ENCODE results near the gene ZEB1. TPM values are rescaled to one million over a fixed set of nuclear protein-coding genes. Genes with fewer than 3 reads are reported as not detected.
"Not testable (repeated sequence)": the region's sequence is repeated elsewhere in the genome, so short reads cannot be mapped to it uniquely, and the experiment has no call there.

Gene ZEB1
- total RNA-seq, 3 donors from 2014 or later, result 8.8 to 200 (median 28.1) TPM

DNA sequence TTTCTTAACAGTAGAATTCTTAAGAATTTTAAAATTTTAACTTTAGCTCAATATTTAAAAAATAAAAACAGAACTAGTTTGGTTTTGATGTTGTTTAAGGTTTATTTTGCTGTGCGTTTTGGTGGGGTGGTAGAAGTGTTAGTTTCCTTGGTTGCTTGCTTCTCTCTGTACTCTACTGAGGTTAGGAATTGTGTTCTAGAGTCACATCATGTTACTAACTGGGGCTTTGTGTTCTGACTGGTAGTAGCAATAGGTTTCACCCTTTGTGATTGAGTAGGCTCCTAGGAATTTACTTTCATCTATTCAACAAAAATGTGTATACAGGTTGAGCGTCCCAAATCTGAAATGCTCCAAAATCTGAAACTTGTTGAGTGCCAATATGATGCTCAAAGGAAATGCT, 99.5 kb downstream of the ZEB1 start:
- intact Hi-C loops (cut with DNase I, micrococcal nuclease), result no loop called here
- TF ChIP-seq, protein P1, sequence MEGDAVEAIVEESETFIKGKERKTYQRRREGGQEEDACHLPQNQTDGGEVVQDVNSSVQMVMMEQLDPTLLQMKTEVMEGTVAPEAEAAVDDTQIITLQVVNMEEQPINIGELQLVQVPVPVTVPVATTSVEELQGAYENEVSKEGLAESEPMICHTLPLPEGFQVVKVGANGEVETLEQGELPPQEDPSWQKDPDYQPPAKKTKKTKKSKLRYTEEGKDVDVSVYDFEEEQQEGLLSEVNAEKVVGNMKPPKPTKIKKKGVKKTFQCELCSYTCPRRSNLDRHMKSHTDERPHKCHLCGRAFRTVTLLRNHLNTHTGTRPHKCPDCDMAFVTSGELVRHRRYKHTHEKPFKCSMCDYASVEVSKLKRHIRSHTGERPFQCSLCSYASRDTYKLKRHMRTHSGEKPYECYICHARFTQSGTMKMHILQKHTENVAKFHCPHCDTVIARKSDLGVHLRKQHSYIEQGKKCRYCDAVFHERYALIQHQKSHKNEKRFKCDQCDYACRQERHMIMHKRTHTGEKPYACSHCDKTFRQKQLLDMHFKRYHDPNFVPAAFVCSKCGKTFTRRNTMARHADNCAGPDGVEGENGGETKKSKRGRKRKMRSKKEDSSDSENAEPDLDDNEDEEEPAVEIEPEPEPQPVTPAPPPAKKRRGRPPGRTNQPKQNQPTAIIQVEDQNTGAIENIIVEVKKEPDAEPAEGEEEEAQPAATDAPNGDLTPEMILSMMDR (IDR thresholded peaks at IDR 0.05), result no peak
- H3K4me1 ChIP-seq (ENCODE audit: low read depth), result no peaks in the 10 kb centered on the region
- ATAC-seq (no peak), DNase-seq (no peak)
- no peaks in the 10 kb centered on the region for H3K36me3 ChIP-seq (ENCODE audit: low read depth)
- H3K9me3 ChIP-seq, result no peaks in the 10 kb centered on the region
- no peak overlapping the region for H3K4me3 ChIP-seq

DNA sequence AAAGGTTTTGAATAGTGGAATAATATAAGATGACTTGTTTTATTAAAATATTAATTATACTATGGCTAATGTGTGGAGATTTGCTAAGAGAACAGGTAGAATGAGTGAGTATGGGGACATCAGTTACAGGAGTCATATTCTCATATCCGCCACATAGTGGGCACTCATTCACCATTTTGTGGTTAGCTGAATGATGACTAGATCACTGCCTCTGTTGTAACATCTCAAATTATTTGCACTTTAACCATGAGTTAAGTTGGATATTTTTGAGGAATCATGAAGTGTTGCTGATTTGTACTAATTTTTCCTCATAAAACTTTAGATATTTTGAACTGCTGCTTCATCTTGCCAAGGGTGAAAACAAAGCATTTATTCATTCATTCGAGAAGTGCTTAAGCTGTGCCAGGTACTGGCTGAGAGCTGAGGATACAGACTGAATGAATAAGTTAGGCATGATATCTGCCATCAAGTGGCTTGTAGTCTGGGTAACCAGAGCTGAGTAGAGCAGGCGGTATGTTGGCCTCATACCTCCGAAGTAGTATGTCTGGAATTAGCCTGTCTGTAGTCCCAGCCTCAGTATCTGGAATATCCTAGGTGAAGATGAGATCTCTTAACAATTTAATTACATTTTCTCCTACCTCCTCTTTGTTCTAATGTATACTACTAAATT, 100.5 kb downstream of the ZEB1 start:
- Histone ChIP-seq H3K36me3 (ENCODE audit: low read depth) (no peaks in the 10 kb centered on the region), H3K4me3 (no peak overlapping the region), H3K9me3 (no peaks in the 10 kb centered on the region), H3K4me1 (ENCODE audit: low read depth) (no peaks in the 10 kb centered on the region)
- TF ChIP-seq, protein P1 (IDR thresholded peaks at IDR 0.05), result no peak
- ATAC-seq (no peak), DNase-seq (no peak)
- intact Hi-C loops (cut with DNase I, micrococcal nuclease), result no loop called here

DNA sequence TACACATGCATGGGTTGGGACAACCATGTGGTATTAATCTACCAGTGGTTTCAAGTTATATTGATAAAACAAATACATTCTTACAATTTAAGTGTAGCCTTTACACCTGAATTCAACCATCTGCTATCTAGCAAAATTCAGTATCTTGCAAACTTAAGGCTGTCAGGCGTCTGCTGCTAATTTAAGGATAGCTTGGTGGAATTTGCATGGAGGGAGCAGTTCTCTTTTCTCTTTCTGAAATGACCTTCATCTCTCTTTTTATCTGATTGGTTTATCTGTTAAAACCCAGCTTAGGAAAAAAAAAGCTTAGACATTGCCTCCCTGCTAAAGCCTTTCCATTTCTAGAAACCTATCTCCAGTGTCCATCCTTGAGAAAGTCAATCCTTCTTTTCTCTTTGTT, 102.3 kb downstream of the ZEB1 start:
- intact Hi-C loops (cut with DNase I, micrococcal nuclease), result no loop called here
- Histone ChIP-seq H3K4me3 (no peak overlapping the region), H3K4me1 (ENCODE audit: low read depth) (no peaks in the 10 kb centered on the region), H3K36me3 (ENCODE audit: low read depth) (no peaks in the 10 kb centered on the region), H3K9me3 (no peaks in the 10 kb centered on the region)
- DNase-seq (no peak), ATAC-seq (no peak)
- TF ChIP-seq, protein P1 (IDR thresholded peaks at IDR 0.05), result no peak

DNA sequence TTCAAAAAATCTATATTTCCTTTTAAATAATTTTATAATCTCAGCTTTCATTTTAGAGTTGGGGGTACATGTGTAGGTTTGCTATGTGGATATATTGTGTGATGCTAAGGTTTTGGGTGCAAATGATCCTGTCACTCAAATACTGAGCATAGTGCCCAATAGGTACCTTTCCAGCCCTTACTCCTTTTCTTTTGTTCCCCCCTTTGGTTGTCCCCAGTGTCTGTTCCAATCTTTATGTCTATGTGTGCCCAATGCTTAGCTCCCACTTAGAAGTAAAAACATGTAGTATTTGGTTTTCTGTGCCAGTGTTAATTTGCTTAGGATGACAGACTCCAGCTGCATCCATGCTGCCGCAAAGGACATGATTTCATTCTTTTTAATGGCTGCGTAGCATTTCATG, 103.6 kb downstream of the ZEB1 start:
- H3K9me3 ChIP-seq, result no peaks in the 10 kb centered on the region
- TF ChIP-seq, protein P1 (IDR thresholded peaks at IDR 0.05), result no peak
- no peak for ATAC-seq
- H3K4me1 ChIP-seq (ENCODE audit: low read depth), result no peaks in the 10 kb centered on the region
- intact Hi-C loops (cut with DNase I, micrococcal nuclease), result no loop called here
- no peak overlapping the region for H3K4me3 ChIP-seq
- DNase-seq, result no peak
- no peaks in the 10 kb centered on the region for H3K36me3 ChIP-seq (ENCODE audit: low read depth)

DNA sequence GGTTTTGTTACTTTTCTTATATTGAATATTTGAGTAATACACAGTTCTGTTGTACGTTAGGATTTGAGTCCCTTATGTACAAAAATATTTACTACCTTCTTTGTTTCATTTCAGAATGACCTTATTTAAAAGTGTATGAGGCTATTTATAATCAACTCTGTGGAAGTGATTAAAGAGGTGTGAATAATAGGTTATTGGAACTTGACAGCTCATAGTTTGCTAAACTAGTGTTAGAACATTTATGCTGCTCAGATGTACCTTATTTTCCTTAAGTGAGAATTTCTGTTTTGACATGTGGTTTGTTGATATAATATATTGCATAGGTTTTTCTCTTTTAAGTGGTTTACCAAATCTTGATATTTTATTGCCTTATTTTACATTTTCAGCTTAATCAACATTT, 105.5 kb downstream of the ZEB1 start:
- no peak for ATAC-seq
- TF ChIP-seq, protein P1 (IDR thresholded peaks at IDR 0.05), result no peak
- H3K9me3 ChIP-seq, result no peaks in the 10 kb centered on the region
- H3K4me3 ChIP-seq, result no peak overlapping the region
- intact Hi-C loops (cut with DNase I, micrococcal nuclease), result no loop called here
- H3K36me3 ChIP-seq (ENCODE audit: low read depth), result no peaks in the 10 kb centered on the region
- H3K4me1 ChIP-seq (ENCODE audit: low read depth), result no peaks in the 10 kb centered on the region
- no peak for DNase-seq

DNA sequence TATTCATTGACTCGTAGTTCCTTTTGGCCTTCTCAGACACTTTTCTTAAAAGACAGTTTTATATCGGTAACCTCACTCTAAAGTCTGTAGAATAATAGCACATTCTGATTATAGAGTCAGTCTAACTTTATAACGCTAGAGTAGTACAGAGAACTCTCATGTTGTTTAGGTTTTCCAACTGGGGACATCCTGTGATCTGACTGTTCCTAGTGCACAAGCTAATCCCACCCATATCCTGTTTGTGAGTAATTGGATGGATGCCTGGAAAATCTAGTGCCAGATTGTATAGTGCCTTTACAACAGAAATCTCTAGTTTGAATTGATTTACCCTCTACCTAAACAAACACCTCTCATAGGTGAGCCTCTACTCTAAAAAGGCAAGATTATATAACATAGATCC, 107.4 kb downstream of the ZEB1 start:
- no peaks in the 10 kb centered on the region for H3K36me3 ChIP-seq (ENCODE audit: low read depth)
- no peaks in the 10 kb centered on the region for H3K4me1 ChIP-seq (ENCODE audit: low read depth)
- TF ChIP-seq, protein P1 (IDR thresholded peaks at IDR 0.05), result no peak
- H3K9me3 ChIP-seq, result no peaks in the 10 kb centered on the region
- ATAC-seq (no peak), DNase-seq (no peak)
- intact Hi-C loops (cut with DNase I, micrococcal nuclease), result no loop called here
- H3K4me3 ChIP-seq, result no peak overlapping the region

DNA sequence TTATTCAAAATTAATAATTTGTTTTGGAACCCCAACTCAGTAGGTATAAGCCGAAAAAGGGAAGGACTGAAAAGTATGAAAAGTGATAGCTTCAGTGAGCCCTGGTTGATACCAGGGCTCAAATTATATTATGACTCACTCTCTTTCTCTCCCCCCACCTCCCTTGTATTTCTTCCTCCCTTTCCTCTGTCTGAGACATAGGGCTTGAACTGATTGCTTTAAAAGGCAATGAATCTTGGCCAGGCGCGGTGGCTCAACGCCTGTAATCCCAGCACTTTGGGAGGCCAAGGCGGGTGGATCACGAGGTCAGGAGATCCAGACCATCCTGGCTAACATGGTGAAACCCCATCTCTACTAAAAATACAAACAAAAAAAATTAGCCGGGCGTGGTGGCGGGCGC, 108.3 kb downstream of the ZEB1 start:
- H3K4me1 ChIP-seq (ENCODE audit: low read depth); ATAC-seq; intact Hi-C loops (cut with DNase I, micrococcal nuclease); H3K9me3 ChIP-seq; H3K36me3 ChIP-seq (ENCODE audit: low read depth); DNase-seq; H3K4me3 ChIP-seq: not testable (repeated sequence)

DNA sequence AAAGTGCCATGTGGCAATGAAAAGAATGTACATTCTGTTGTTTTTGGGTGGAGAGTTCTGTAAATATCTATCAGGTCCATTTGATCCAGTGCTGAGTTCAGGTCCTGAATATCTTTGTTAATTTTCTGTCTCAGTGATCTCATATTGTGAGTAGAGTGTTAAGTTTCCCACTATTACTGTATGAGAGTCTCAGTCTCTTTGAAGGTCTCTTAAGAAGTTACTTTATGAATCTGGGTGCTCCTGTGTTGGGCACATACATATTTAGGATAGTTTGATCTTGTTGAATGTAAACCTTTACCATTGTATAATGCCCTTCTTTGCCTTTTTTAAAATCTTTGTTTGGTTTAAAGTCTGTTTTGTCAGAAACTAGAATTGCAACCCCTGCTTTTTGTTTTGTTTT, 109.5 kb downstream of the ZEB1 start:
- intact Hi-C loops (cut with DNase I, micrococcal nuclease); ATAC-seq; DNase-seq; H3K4me1 ChIP-seq (ENCODE audit: low read depth); H3K36me3 ChIP-seq (ENCODE audit: low read depth); H3K4me3 ChIP-seq; H3K9me3 ChIP-seq: not testable (repeated sequence)
